Measurements from ENCODE around the gene ARHGEF7. TPM values are rescaled to one million over a fixed set of nuclear protein-coding genes. Genes with fewer than 3 reads are reported as not detected.

The ARHGEF7 gene
- total RNA-seq, 1 donor: 52.2 TPM

GRCh38 chr13:111272117-111272516 lies 157.0 kb downstream of the ARHGEF7 start:
- H3K4me3 ChIP-seq (ENCODE audit: low read depth, low read length): no peak overlapping the region
- DNase-seq (ENCODE audit: low read depth): no peak
- no peak for TF ChIP-seq CTCF (IDR thresholded peaks at IDR 0.05; ENCODE audit: insufficient read depth, low read depth, low read length)

- DNase-seq (ENCODE audit: low read depth): no peak
- no peak overlapping the region for H3K4me3 ChIP-seq (ENCODE audit: low read depth, low read length)
- TF ChIP-seq CTCF (IDR thresholded peaks at IDR 0.05; ENCODE audit: insufficient read depth, low read depth, low read length): no peak
Measured at GRCh38 chr13:111275382-111275781, 160.3 kb downstream of the ARHGEF7 start.

- TF ChIP-seq CTCF (IDR thresholded peaks at IDR 0.05; ENCODE audit: insufficient read depth, low read depth, low read length): no peak
- H3K4me3 ChIP-seq (ENCODE audit: low read depth, low read length): no peak overlapping the region
Measured at GRCh38 chr13:111275995-111276618, 161.0 kb downstream of the ARHGEF7 start.

GRCh38 chr13:111278258-111278657 lies 163.1 kb downstream of the ARHGEF7 start:
- no peak for TF ChIP-seq CTCF (IDR thresholded peaks at IDR 0.05; ENCODE audit: insufficient read depth, low read depth, low read length)
- H3K4me3 ChIP-seq (ENCODE audit: low read depth, low read length): no peak overlapping the region
- DNase-seq (ENCODE audit: low read depth): no peak

More at GRCh38 chr13:111275995-111276618, 161.0 kb downstream of the ARHGEF7 start:
- no peak for DNase-seq (ENCODE audit: low read depth)

GRCh38 chr13:111278743-111279652 lies 163.9 kb downstream of the ARHGEF7 start:
- no peak for TF ChIP-seq CTCF (IDR thresholded peaks at IDR 0.05; ENCODE audit: insufficient read depth, low read depth, low read length)
- no peak for DNase-seq (ENCODE audit: low read depth)
- no peak overlapping the region for H3K4me3 ChIP-seq (ENCODE audit: low read depth, low read length)

DNA sequence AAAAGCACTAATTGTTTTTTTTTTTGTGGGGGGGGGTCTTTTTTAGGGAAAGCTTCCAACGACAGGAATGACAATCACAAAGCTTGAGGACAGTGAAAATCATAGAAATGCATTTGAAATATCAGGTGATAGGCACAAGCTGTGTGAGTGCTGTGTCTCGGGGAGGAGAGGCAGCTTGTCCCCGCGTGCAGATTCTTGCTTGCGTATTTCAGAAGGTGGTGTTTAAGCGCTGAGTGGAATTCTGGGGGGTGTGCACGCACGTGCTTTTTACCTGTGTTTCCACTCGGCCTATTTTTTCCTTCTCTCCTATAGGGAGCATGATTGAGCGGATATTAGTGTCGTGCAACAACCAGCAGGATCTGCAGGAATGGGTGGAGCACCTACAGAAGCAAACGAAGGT lies 165.1 kb downstream of the ARHGEF7 start:
- no peak for DNase-seq (ENCODE audit: low read depth)
- no peak overlapping the region for H3K4me3 ChIP-seq (ENCODE audit: low read depth, low read length)
- TF ChIP-seq CTCF (IDR thresholded peaks at IDR 0.05; ENCODE audit: insufficient read depth, low read depth, low read length): no peak
